ENCODE data around the gene CPEB3. TPM values are rescaled to one million over a fixed set of nuclear protein-coding genes. Genes with fewer than 3 reads are reported as not detected.

CPEB3 gene
- total and polyA plus RNA-seq, 9 of the 15 experiments (the other 6 are each of a cell fraction or from before 2014, with no cell fraction given): 0.15 to 1.2 (median 0.51) TPM

DNA sequence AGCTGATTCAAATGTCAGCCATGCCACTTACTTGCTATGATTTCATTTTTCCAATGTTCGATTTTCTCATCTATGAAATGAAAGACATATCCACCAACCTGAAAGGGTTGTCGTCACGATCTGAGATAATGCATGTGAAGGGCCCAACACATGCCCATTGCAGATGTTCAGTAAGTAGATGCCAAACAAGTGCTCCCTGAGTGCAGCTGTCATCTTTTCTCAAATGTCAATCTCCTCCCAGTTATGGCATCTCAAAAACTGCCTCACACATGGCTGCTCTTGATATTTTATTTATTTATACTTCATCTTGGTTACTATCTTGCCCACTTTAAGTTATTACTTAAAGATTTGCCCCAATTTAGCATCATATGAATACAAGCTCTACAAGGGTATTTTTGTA lies 16.8 kb downstream of the CPEB3 start:
- FAIRE-seq: no peak
- TF ChIP-seq, protein P1, sequence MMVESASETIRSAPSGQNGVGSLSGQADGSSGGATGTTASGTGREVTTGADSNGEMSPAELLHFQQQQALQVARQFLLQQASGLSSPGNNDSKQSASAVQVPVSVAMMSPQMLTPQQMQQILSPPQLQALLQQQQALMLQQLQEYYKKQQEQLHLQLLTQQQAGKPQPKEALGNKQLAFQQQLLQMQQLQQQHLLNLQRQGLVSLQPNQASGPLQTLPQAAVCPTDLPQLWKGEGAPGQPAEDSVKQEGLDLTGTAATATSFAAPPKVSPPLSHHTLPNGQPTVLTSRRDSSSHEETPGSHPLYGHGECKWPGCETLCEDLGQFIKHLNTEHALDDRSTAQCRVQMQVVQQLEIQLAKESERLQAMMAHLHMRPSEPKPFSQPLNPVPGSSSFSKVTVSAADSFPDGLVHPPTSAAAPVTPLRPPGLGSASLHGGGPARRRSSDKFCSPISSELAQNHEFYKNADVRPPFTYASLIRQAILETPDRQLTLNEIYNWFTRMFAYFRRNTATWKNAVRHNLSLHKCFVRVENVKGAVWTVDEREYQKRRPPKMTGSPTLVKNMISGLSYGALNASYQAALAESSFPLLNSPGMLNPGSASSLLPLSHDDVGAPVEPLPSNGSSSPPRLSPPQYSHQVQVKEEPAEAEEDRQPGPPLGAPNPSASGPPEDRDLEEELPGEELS (CRISPR knock-in tag; IDR thresholded peaks at IDR 0.05; ENCODE audit: borderline replicate concordance): no peak
- TF ChIP-seq ZBTB8A (IDR thresholded peaks at IDR 0.05; ENCODE audit: partially characterized antibody) (no peak), BRD9 (IDR thresholded peaks at IDR 0.05; ENCODE audit: low read depth, partially characterized antibody) (no peak), ZNF551 (CRISPR knock-in tag; IDR thresholded peaks at IDR 0.05) (no peak), THRA (IDR thresholded peaks at IDR 0.05) (no peak), ARID2 (IDR thresholded peaks at IDR 0.05) (no peak), FOXP1 (CRISPR knock-in tag; IDR thresholded peaks at IDR 0.05) (no peak), TEAD1 (CRISPR knock-in tag; IDR thresholded peaks at IDR 0.05) (no peak), PHTF2 (CRISPR knock-in tag; IDR thresholded peaks at IDR 0.05) (no peak), TCF15 (CRISPR knock-in tag; IDR thresholded peaks at IDR 0.05) (no peak), JUN (IDR thresholded peaks at IDR 0.05; ENCODE audit: borderline replicate concordance, low read depth, low read length) (no peak), JUN (CRISPR knock-in tag; IDR thresholded peaks at IDR 0.05; ENCODE audit: borderline replicate concordance) (no peak)
- TF ChIP-seq, protein P2, sequence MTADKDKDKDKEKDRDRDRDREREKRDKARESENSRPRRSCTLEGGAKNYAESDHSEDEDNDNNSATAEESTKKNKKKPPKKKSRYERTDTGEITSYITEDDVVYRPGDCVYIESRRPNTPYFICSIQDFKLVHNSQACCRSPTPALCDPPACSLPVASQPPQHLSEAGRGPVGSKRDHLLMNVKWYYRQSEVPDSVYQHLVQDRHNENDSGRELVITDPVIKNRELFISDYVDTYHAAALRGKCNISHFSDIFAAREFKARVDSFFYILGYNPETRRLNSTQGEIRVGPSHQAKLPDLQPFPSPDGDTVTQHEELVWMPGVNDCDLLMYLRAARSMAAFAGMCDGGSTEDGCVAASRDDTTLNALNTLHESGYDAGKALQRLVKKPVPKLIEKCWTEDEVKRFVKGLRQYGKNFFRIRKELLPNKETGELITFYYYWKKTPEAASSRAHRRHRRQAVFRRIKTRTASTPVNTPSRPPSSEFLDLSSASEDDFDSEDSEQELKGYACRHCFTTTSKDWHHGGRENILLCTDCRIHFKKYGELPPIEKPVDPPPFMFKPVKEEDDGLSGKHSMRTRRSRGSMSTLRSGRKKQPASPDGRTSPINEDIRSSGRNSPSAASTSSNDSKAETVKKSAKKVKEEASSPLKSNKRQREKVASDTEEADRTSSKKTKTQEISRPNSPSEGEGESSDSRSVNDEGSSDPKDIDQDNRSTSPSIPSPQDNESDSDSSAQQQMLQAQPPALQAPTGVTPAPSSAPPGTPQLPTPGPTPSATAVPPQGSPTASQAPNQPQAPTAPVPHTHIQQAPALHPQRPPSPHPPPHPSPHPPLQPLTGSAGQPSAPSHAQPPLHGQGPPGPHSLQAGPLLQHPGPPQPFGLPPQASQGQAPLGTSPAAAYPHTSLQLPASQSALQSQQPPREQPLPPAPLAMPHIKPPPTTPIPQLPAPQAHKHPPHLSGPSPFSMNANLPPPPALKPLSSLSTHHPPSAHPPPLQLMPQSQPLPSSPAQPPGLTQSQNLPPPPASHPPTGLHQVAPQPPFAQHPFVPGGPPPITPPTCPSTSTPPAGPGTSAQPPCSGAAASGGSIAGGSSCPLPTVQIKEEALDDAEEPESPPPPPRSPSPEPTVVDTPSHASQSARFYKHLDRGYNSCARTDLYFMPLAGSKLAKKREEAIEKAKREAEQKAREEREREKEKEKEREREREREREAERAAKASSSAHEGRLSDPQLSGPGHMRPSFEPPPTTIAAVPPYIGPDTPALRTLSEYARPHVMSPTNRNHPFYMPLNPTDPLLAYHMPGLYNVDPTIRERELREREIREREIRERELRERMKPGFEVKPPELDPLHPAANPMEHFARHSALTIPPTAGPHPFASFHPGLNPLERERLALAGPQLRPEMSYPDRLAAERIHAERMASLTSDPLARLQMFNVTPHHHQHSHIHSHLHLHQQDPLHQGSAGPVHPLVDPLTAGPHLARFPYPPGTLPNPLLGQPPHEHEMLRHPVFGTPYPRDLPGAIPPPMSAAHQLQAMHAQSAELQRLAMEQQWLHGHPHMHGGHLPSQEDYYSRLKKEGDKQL (CRISPR knock-in tag; IDR thresholded peaks at IDR 0.05; ENCODE audit: borderline replicate concordance): no peak

More for the DNA sequence above, 16.8 kb downstream of the CPEB3 start:
- Histone ChIP-seq H3K27ac (ENCODE audit: extremely low read depth, low read depth, low read length) (no peak overlapping the region), H3K4me1 (replicated peaks in 1 of 2; ENCODE audit: control insufficient read depth in 2 of 2, insufficient read depth in 2 of 2, low read length in 2 of 2) (no peaks in the 10 kb centered on the region), H3K9me1 (ENCODE audit: control insufficient read depth, insufficient read depth, low read length) (no peaks in the 10 kb centered on the region), H3K9ac (ENCODE audit: insufficient read depth in 1 of 2, low read depth in 2 of 2, low read length in 2 of 2) (no peak overlapping the region), H3K4me3 (no peak overlapping the region), H3K79me2 (ENCODE audit: control insufficient read depth, insufficient read depth, low read length) (no peaks in the 10 kb centered on the region), H4K20me1 (replicated peaks; ENCODE audit: control insufficient read depth, insufficient read depth, low read length) (no peaks in the 10 kb centered on the region), H3K9me3 (replicated peaks; ENCODE audit: control insufficient read depth, insufficient read depth, low read depth, low read length) (no peaks in the 10 kb centered on the region), H3K36me3 (ENCODE audit: control insufficient read depth, insufficient read depth, low read length) (no peaks in the 10 kb centered on the region), H3K27me3 (ENCODE audit: control insufficient read depth in 2 of 2, insufficient read depth in 2 of 2, low read length in 2 of 2) (no peaks in the 10 kb centered on the region), H3K4me2 (ENCODE audit: insufficient read depth, low read length) (no peak overlapping the region), H2AFZ (ENCODE audit: low read depth, low read length) (no peak overlapping the region)
- intact Hi-C loops (cut with micrococcal nuclease) (no loop called here), in situ Hi-C loops (cut with MboI) (no loop called here)
- 13% methylated on average over 3 of the region's 3 CpGs for WGBS (ENCODE audit: insufficient coverage, low coverage, missing lambda C conversion rate)
- CTCF ChIA-PET (ENCODE audit: low intra/inter-chr PET ratio): no interaction called here
- no peak for ATAC-seq
- no TSS peak for BruUV-seq (replicated peaks)
- no peak for DNase-seq (ENCODE audit: extremely low read depth in 1 of 4, low spot score in 3 of 4)
- POLR2A ChIA-PET: interaction anchor here (1.0 kb wide), 1 partner anchor 16 kb away, joined by 5 read pairs; no protein-coding TSS in a partner anchor

All from K562 (cell line).